GM21717 (cell line): ENCODE measurements around the gene LMNA.
A peak's percentile ranks its signal among the peaks of the same experiment; 100 is the strongest.
"Not testable (repeated sequence)": the region's sequence is repeated elsewhere in the genome, so short reads cannot be mapped to it uniquely, and the experiment has no call there.

Source experiments
- ATAC-seq: cut with Tn5 transposase; IDR thresholded peaks from one replicate; pipeline ENCODE4 v1.9.1; 2021; ENCODE audit warnings: mild to moderate bottlenecking, moderate library complexity; ENCODE audit not compliant: unreplicated experiment

LMNA gene

GRCh38 chr1:156103521-156103947 is 11.0 kb upstream of the LMNA start:
- no peak for ATAC-seq

GRCh38 chr1:156104065-156104810 is 10.3 kb upstream of the LMNA start:
- no peak for ATAC-seq

GRCh38 chr1:156104861-156105832 is 9.4 kb upstream of the LMNA start:
- ATAC-seq, result no peak

GRCh38 chr1:156106624-156107488 is 7.7 kb upstream of the LMNA start:
- peak; percentile 4 for ATAC-seq

- no peak for ATAC-seq
Measured at GRCh38 chr1:156108057-156108456, 6.5 kb upstream of the LMNA start.

GRCh38 chr1:156108664-156109241 is 5.8 kb upstream of the LMNA start:
- no peak for ATAC-seq

GRCh38 chr1:156110252-156110651 is 4.3 kb upstream of the LMNA start:
- no peak for ATAC-seq

GRCh38 chr1:156111355-156111962 is 3.1 kb upstream of the LMNA start:
- ATAC-seq, result no peak

GRCh38 chr1:156112276-156113137 is 2.0 kb upstream of the LMNA start:
- no peak for ATAC-seq

- no peak for ATAC-seq
Measured at GRCh38 chr1:156113282-156113950, 1.1 kb upstream of the LMNA start.

GRCh38 chr1:156114919-156115513 is 505 bp downstream of the LMNA start:
- no peak for ATAC-seq

- no peak for ATAC-seq
Measured at GRCh38 chr1:156115514-156116374, 1.2 kb downstream of the LMNA start.

GRCh38 chr1:156116731-156117130 is 2.2 kb downstream of the LMNA start:
- not testable (repeated sequence) for ATAC-seq

- no peak for ATAC-seq
Measured at GRCh38 chr1:156117414-156118176, 3.1 kb downstream of the LMNA start.

GRCh38 chr1:156118177-156118868 is 3.8 kb downstream of the LMNA start:
- no peak for ATAC-seq
